T-helper 2 cell treated with Interferon-gamma antibody and Interleukin-4, amounts not matched to agents 5 μg/mL and 100 μg/mL, for 36 hours (primary cell): ENCODE results near the gene ENPP5.

Source experiments
- DNase-seq: peaks from one replicate; pipeline ENCODE4 v3.0.0; 2021; ENCODE audit warnings: low spot score
- H3K27ac Mint-ChIP-seq: one replicate; pipeline ENCODE4 v1.8.0; 2021; ENCODE audit warnings: mild to moderate bottlenecking, mixed read lengths
- H3K27me3 Mint-ChIP-seq: one replicate; pipeline ENCODE4 v1.8.0; 2021; ENCODE audit warnings: low read depth, mixed read lengths
- H3K36me3 Mint-ChIP-seq: one replicate; pipeline ENCODE4 v1.8.0; 2021; ENCODE audit warnings: low read depth, mixed read lengths
- H3K4me1 Mint-ChIP-seq: one replicate; pipeline ENCODE4 v1.8.0; 2021; ENCODE audit warnings: low read depth, mixed read lengths
- H3K4me3 Mint-ChIP-seq: one replicate; pipeline ENCODE4 v1.8.0; 2022; ENCODE audit warnings: mild to moderate bottlenecking, moderate library complexity, mixed read lengths
- H3K9me3 Mint-ChIP-seq: one replicate; pipeline ENCODE4 v1.8.0; 2021; ENCODE audit warnings: mixed read lengths

The ENPP5 gene

DNA sequence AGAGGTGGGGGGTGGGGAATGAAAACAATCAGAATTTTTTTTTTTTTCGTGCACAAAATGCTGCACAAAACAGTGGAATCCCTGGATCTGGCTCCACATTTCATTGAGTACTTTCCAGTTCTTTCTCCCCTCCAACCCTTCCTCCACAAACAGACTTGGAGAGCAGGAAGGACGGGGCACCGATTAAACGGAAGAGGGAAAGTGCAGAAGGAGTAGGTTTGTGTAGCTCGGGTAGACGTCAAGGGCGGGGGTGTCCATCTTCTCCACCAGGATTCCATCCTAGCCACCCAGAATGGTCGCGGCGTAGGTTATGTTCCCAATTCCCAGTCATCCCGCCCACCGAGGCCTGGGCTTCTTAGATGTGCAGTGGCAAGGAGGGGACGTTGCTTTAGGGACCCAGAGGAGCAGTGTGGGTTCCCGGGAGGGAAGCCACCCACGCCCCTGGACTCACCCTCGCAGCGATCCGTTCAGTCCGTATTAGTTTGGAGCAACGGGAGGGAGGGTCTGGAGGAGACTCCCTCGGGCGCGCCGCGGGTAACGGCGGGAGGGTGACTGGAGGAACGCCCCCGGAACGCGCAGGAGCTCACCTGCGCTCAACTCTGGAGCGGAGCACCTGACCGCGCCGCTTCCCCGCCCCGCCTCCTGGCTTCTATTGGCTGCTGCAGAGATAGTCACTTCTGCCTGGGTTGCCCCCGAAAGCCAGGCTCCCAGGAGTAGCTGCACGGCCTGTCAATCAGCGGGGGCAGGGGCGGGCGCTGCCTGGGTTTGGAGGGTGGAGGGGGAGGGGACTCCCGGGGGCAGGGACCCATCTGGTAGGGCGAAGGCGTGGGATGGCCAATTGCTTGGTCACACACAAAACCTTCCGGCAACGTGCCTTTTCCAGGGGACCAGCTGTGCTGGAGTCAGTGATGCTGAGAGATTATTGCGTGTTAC lies at the start of gene ENPP5:
Gene ENPP5, minus strand, starts transcription at position 624 of the 933 bp plus-strand sequence. CDS start 2,718 bp downstream, outside the sequence.
- no peaks in the 10 kb centered on the region for H3K36me3 Mint-ChIP-seq
- DNase-seq = no peak
- peaks cover 80% of the 10 kb centered on the region for H3K27me3 Mint-ChIP-seq
- H3K4me3 Mint-ChIP-seq = peak within 1 kb of the TSS; percentile 61
- H3K4me1 Mint-ChIP-seq = peaks cover 20% of the 10 kb centered on the region
- H3K27ac Mint-ChIP-seq = no peak within 1 kb of the TSS
- no peaks in the 10 kb centered on the region for H3K9me3 Mint-ChIP-seq

- Mint-ChIP-seq H3K9me3 (no peaks in the 10 kb centered on the region), H3K4me1 (no peaks in the 10 kb centered on the region), H3K27me3 (peaks cover 17% of the 10 kb centered on the region), H3K27ac (no peak overlapping the region), H3K4me3 (no peak overlapping the region), H3K36me3 (no peaks in the 10 kb centered on the region)
- DNase-seq = no peak
Measured at GRCh38 chr6:46219661-46220060, 48.9 kb upstream of the ENPP5 start.

GRCh38 chr6:46218457-46218856 lies 47.7 kb upstream of the ENPP5 start:
- H3K27ac Mint-ChIP-seq = no peak overlapping the region
- H3K4me3 Mint-ChIP-seq = no peak overlapping the region
- DNase-seq = no peak
- no peaks in the 10 kb centered on the region for H3K9me3 Mint-ChIP-seq
- H3K27me3 Mint-ChIP-seq = peaks cover 17% of the 10 kb centered on the region
- no peaks in the 10 kb centered on the region for H3K36me3 Mint-ChIP-seq
- H3K4me1 Mint-ChIP-seq = no peaks in the 10 kb centered on the region

GRCh38 chr6:46217671-46218131 lies 46.9 kb upstream of the ENPP5 start:
- Mint-ChIP-seq H3K27ac (no peak overlapping the region), H3K9me3 (no peaks in the 10 kb centered on the region), H3K36me3 (no peaks in the 10 kb centered on the region), H3K4me3 (no peak overlapping the region), H3K27me3 (peaks cover 17% of the 10 kb centered on the region), H3K4me1 (no peaks in the 10 kb centered on the region)
- no peak for DNase-seq

- Mint-ChIP-seq H3K4me1 (no peaks in the 10 kb centered on the region), H3K9me3 (no peaks in the 10 kb centered on the region), H3K27me3 (peaks cover 17% of the 10 kb centered on the region), H3K36me3 (no peaks in the 10 kb centered on the region), H3K4me3 (no peak overlapping the region), H3K27ac (no peak overlapping the region)
- DNase-seq = no peak
Measured at GRCh38 chr6:46216879-46217278, 46.1 kb upstream of the ENPP5 start.

DNA sequence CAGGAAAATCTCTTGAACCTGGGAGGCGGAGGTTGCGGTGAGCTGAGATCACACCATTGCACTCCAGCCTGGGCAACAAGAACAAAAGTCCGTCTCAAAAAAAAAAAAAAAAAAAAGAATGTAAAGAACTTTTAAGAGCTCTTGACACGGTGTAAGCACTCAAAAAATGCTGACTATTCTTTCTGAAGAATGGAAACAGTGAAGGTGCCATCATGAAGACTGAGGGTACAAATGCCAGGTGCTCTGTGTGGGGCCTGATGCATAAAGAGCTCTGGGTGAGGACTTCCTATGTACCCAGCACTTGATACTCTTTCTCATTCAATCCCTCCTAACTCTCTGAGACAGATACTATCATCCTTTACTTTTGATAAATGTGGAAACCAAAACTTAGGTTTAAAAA lies 45.0 kb upstream of the ENPP5 start:
- Mint-ChIP-seq H3K9me3 (no peaks in the 10 kb centered on the region), H3K4me1 (no peaks in the 10 kb centered on the region), H3K27ac (no peak overlapping the region), H3K27me3 (peaks cover 14% of the 10 kb centered on the region), H3K4me3 (no peak overlapping the region), H3K36me3 (no peaks in the 10 kb centered on the region)
- DNase-seq = no peak

DNA sequence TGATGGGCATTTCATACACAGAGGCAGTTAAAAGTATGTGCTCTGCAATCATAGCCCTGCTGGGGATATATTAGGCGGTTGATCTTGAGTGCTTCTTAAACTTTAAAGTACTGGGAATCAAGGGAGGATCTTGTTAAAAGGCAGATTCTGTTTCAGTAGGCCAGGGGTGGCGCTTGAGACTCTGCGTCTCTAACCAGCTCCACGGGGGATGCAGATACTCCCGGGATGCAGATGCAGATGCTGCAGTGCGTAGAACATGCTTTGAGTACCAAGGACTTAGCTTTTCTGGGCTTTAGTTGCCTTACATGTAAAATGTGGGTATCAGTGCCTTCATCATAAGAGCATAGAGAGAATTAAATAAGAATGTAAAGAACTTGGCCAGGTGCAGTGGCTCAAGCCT lies 44.4 kb upstream of the ENPP5 start:
- no peak overlapping the region for H3K4me3 Mint-ChIP-seq
- H3K4me1 Mint-ChIP-seq = no peaks in the 10 kb centered on the region
- no peak for DNase-seq
- H3K27ac Mint-ChIP-seq = no peak overlapping the region
- peaks cover 10% of the 10 kb centered on the region for H3K27me3 Mint-ChIP-seq
- H3K36me3 Mint-ChIP-seq = no peaks in the 10 kb centered on the region
- H3K9me3 Mint-ChIP-seq = no peaks in the 10 kb centered on the region

- DNase-seq = no peak
- H3K9me3 Mint-ChIP-seq = no peaks in the 10 kb centered on the region
- H3K36me3 Mint-ChIP-seq = no peaks in the 10 kb centered on the region
- no peak overlapping the region for H3K4me3 Mint-ChIP-seq
- no peak overlapping the region for H3K27ac Mint-ChIP-seq
- H3K27me3 Mint-ChIP-seq = peaks cover 8% of the 10 kb centered on the region
- no peaks in the 10 kb centered on the region for H3K4me1 Mint-ChIP-seq
Measured at GRCh38 chr6:46211917-46212316, 41.1 kb upstream of the ENPP5 start.

DNA sequence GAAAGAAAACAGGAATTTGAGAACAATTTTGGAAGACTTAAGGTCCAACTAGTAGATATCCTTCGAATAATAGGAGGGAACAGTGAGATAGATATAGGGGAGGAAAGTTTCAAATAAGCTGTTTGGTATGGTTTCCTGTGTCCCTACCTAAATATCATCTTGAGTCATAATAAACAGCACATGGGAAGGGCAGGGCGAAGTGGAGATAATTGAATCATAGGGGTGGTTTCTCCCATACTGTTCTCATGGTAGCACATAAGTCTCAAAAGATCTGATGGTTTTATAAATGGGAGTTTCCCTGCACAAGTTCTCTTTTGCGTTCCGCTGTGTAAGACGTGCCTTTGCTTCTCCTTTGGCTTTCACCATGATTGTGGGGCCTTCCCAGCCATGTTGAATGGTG lies 39.5 kb upstream of the ENPP5 start:
- DNase-seq = no peak
- no peak overlapping the region for H3K4me3 Mint-ChIP-seq
- no peaks in the 10 kb centered on the region for H3K9me3 Mint-ChIP-seq
- no peaks in the 10 kb centered on the region for H3K4me1 Mint-ChIP-seq
- no peaks in the 10 kb centered on the region for H3K36me3 Mint-ChIP-seq
- H3K27me3 Mint-ChIP-seq = peaks cover 8% of the 10 kb centered on the region
- H3K27ac Mint-ChIP-seq = no peak overlapping the region

GRCh38 chr6:46208303-46208702 lies 37.5 kb upstream of the ENPP5 start:
- Mint-ChIP-seq H3K36me3 (no peaks in the 10 kb centered on the region), H3K4me1 (no peaks in the 10 kb centered on the region), H3K9me3 (no peaks in the 10 kb centered on the region), H3K4me3 (no peak overlapping the region), H3K27ac (no peak overlapping the region), H3K27me3 (peaks cover 8% of the 10 kb centered on the region)
- DNase-seq = no peak

- Mint-ChIP-seq H3K36me3 (no peaks in the 10 kb centered on the region), H3K4me1 (no peaks in the 10 kb centered on the region), H3K9me3 (no peaks in the 10 kb centered on the region), H3K27me3 (peaks cover 8% of the 10 kb centered on the region), H3K4me3 (no peak overlapping the region), H3K27ac (no peak overlapping the region)
- DNase-seq = no peak
Measured at GRCh38 chr6:46207174-46207573, 36.4 kb upstream of the ENPP5 start.

GRCh38 chr6:46204880-46205650 lies 34.3 kb upstream of the ENPP5 start:
- no peak overlapping the region for H3K4me3 Mint-ChIP-seq
- no peaks in the 10 kb centered on the region for H3K36me3 Mint-ChIP-seq
- peaks cover 18% of the 10 kb centered on the region for H3K27me3 Mint-ChIP-seq
- no peaks in the 10 kb centered on the region for H3K4me1 Mint-ChIP-seq
- no peak overlapping the region for H3K27ac Mint-ChIP-seq
- DNase-seq = no peak
- H3K9me3 Mint-ChIP-seq = no peaks in the 10 kb centered on the region

DNA sequence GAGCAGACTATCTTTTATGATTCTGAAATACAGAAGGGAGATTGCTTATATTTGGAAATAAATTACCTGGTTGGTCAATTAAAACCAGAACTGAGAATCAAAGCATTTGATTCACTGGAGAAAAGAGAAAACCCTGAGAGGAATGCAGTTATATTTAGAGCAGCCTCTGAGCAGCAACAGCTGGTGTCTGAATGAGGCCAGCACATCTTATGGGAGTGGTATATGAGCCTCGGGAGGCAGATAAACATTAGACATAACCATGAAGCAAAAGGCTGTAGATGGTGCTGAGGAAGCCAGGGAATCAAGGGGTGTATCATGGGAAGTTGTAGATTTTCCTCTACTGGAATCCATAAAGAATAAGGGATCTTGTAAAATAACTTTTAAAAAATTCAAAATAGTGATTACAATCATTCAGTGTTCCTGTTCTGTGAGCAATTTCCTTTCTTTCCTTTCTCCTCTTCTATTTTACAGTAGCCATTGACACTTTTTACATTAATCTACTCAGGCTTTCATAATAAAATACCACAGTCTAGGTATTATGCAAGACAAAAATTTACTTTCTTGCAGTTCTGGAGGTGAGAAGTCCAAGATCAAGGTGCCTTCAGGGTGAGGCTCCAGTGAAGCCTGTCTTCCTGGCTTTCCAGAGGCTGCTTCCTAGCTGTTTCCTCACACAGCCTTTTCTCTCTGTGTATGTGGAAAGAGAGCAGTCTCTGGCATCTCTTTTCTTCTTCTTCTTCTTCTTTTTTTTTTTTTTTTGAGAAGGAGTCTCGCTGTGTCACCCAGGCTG lies 32.8 kb upstream of the ENPP5 start:
- H3K27me3 Mint-ChIP-seq = peaks cover 21% of the 10 kb centered on the region

More for the DNA sequence above, 32.8 kb upstream of the ENPP5 start:
- Mint-ChIP-seq H3K4me1 (no peaks in the 10 kb centered on the region), H3K36me3 (no peaks in the 10 kb centered on the region), H3K9me3 (no peaks in the 10 kb centered on the region), H3K27ac (no peak overlapping the region), H3K4me3 (no peak overlapping the region)
- DNase-seq = no peak
